ENCODE results near the gene SNRNP35.
"Not testable (repeated sequence)": the region's sequence is repeated elsewhere in the genome, so short reads cannot be mapped to it uniquely, and the experiment has no call there.

SNRNP35 gene, protein sequence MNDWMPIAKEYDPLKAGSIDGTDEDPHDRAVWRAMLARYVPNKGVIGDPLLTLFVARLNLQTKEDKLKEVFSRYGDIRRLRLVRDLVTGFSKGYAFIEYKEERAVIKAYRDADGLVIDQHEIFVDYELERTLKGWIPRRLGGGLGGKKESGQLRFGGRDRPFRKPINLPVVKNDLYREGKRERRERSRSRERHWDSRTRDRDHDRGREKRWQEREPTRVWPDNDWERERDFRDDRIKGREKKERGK

DNA sequence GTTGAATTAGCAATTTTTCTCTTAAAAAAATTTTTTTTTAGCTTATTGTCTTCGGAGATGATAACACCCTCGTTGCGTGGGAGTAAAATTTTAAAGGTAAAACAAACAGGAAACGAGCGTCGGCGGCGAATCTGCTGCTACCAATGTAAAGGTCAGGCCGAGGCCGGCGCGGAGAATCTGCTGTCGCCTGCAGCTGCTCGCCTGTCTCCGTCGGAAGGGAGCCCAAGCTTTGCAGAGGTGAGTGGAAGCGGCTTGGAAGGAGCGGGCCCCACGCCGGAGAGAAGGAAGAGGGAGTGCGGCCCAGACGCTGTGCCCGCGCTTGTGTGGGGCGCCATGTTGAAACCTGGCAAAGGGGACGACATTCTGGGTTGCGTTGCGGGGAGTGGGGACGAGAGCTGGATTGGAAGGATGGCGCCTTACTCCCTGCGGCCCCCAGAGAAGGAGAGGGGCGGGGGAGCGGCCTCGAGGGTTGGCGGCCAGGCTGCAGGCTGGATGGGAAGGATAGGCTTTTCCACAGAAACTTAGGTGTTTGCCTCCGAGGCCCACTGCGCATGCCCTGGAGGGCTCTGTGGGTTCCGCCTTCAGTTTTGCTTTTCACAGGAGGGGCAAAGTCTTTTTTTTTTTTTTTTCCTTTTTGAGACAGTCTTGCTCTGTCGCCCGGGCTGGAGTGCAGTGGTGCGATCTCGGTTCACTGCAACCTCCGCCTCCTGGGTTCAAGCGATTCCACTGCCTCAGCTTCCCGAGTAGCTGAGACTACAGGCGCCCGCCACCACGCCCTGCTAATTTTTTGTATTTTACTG is at the start of gene SNRNP35:
TSS of gene SNRNP35 (plus strand) at position 160 of the 800 bp plus-strand sequence. CDS start 7,402 bp downstream, outside the sequence.
- DNase-seq: peak; percentile 77 to 82

DNA sequence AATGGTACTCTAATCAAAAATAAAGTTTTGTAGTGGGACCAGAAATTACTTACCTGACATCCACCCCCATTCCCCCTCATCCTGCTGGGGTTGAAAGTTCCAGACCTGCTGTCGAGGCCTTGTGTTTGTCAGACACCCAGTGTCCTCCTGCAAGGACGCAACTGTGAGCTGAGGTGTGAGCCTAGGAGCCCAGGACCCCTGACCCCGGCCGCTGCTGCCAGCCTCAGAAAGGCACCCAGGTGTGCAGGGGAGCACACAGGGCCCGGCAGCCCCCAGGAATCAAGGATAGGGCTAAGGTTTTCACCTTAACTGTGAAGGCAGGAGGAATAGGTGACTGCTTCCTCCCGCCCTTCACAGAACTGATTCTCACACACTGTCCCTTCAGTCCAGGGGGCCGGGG is 49.3 kb upstream of the SNRNP35 start:
- DNase-seq: not testable (repeated sequence)

DNA sequence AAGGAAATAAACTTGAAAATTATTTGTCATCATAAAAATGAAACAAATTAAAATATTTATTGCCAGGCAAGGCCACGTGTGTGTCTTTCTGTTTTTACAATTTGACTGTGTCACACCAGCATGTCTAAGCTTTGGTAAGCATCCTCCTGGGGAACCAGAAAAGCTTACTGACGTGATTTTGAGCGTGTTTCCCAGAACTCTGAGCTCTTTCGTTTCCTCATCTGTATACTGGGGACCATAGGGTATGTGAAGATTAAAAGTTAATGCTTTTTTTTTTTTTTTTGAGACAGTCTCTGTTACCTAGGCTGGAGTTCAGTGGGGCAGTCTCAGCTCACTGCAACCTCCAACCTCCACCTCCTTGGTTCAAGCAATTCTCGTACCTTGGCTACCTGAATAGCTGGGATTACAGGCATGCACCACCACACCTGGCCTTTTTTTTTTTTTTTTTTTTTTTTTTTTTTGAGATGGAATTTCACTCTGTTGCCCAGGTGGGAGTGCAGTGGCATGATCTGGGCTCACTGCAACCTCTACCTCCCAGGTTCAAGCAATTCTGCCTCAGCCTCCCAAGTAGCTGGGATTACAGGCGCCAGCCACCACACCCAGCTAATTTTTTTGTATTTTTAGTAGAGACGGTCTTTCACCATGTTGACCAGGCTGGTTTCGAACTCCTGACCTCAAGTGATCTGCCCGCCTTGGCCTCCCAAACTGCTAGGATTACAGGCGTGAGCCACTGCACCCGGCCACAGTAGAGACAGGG is 48.5 kb upstream of the SNRNP35 start:
- DNase-seq: not testable (repeated sequence)

DNA sequence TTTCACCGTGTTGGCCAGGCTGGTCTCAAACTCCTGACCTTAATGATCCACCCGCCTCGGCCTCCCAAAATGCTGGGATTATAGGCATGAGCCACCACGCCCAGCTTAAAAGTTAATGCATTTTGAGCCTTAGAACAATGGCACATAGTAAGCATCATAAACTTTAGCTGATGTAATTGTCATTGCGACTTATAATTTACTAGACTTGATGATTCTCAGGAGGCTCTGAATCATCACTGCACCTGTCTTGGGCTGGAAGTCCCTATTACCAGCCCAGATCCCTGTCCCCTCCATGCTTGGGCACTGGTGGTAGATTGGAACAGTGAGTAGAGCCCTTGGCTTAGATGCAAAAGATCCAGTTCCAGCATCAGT is 47.9 kb upstream of the SNRNP35 start:
- no peak for DNase-seq

DNA sequence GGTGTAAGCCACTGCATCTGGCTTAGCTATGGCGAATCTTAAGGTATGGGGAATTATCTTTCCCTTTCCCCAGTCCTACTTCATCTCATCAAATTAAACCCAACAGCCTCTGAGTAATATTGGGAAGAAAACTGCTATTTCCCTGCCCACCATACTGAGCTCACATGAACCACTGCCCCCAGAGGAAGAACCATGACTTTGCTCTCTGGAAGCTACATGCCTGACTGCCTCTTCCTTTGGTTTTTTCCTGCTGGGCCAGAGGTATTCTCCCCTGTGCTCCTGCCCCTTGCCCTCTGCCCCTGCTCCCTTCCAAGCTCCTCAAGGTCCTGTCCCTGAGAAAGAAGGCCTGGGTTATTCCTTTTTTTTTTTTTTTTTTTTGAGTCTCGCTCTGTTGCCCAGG is 36.6 kb upstream of the SNRNP35 start:
- no peak for DNase-seq

DNA sequence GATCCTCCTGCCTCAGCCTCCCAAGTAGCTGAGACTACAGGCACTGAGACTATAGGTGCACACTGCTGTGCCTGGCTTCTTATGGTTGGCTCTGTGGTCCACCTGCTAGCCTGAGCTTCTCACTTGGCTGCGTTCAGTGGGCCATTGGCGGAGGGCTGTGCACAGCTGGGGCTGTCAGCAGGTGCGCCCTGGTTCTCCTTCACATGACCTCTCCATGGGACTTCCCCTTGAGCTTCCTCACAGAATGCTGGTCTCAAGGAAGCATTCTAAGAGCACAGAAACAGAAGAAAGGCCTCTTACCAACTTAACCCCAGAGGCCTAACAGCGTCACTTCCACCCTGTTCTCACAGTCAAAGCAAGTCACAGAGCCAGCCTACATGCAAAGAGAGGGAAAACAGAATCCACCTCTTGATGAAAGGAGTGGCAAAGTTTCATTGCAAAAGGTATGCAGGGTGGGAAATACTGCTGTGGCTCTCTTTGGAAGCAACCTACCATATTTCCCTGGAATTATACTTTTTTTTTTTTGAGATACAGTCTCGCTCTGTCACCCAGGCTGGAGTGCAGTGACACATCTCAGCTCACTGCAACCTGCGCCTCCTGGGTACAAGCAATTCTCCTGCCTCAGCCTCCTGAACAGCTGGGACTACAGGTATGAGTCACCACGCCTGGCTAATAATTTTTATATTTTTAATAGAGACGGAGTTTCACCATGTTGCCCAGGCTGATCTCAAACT is 30.7 kb upstream of the SNRNP35 start:
- no peak for DNase-seq

DNA sequence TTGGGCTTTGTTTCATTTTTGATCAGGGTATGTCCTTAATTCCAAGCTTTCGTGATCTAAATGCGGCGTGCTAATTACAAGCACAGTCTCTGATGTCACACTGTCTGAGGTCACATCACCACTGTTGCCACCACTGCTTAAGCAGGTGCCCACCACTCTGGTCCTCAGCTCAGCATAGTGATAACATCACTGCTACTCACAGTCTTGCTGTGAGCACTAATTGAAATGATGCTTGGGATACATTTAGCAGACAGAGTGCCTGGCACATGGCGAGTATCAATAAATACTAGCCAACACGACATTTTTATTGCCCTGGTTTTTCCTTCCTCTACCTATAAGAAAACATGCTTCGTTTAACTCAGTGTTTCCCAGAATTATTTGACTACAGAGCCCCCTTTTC is 29.3 kb upstream of the SNRNP35 start:
- no peak for DNase-seq

DNA sequence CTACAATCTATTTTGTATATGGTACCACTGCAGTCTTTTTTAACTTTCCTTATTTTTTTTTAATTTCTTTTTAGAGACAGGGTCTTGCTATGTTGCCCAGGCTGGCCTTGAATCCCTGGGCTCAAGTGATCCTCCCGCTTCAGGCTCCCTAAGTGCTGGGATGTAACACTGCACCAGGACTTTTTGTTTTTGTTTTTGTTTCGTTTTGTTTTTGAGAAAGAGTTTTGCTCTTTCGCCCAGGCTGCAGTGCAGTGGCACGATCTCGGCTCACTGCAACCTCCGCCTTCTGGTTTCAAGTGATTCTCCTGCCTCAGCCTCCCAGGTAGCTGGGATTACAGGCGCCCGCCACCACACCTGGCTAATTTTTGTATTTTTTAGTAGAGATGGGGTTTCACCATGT is 28.8 kb upstream of the SNRNP35 start:
- not testable (repeated sequence) for DNase-seq

DNA sequence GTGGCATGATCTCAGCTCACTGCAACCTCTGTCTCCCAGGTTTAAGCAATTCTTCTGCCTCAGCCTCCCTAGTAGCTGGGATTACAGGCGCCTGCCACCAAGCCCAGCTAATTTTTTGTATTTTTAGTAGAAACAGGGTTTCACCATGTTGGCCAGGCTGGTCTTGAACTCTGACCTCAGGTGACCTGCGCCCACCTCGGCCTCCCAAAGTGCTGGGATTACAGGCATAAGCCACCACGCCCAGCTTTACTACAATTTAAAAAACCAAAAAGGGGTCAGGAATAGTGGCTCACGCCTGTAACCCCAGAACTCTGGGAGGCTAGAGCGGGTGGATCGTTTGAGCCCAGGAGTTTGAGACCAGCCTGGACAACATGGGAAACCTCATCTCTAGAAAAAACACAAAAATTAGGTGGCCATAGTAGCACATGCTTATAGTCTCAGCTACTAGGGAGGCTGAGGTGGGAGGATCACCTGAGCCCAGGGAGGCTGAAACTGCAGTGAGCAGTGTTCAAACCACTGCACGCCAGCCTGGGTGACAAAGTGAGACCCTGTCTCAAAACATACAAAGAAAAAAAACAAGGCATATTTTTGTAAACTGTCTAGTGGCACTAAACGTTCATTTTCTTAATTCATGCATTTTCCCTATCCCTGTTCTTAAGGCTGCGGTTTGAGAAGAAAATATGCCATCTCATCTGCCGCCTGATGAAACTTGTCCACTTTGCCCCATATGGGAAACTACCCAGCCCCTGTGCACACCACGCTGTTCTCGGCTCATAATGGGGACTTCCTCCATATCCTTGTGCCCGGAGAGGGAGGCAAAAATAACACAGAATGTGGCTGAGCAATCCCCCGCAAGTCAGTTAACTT is 25.8 kb upstream of the SNRNP35 start:
- peak in 1 of 2 experiments; percentile 12 for DNase-seq

DNA sequence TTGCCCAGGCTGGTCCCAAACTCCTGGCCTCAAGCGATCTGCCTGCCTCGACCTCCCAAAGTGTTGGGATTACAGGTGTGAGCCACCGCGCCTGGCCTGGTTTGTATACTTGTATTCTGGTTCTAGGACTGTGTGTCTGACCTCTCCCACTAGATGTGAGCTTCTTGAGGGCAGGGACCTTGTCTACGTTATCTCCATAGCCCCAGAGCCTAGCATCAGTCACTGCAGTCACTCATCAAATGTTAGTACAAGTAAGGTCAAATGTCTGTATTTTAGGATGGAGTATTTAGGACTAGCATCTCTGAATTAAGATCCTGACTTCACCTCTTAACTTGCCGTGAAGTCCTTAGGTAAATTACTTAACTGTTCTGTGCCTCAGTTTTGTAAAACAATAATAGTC is 24.3 kb upstream of the SNRNP35 start:
- no peak for DNase-seq

DNA sequence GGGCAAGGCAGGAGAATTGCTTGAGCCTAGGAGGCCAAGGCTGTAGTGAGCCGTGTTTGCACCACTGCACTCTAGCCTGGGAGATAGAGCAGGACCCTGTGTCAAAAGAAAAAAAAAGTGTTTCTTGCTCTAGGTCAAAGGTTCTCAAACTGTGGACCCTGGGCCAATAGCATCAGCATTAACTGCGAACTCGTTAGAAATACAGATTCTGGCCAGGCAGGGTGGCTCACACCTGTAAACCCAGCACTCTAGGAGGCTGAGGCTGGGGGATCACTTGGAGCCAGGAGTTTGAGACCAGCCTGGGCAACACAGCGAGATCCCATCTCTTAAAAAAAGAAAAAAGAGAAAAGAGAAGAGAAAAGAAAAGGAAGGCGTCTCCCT is 22.3 kb upstream of the SNRNP35 start:
- no peak for DNase-seq

DNA sequence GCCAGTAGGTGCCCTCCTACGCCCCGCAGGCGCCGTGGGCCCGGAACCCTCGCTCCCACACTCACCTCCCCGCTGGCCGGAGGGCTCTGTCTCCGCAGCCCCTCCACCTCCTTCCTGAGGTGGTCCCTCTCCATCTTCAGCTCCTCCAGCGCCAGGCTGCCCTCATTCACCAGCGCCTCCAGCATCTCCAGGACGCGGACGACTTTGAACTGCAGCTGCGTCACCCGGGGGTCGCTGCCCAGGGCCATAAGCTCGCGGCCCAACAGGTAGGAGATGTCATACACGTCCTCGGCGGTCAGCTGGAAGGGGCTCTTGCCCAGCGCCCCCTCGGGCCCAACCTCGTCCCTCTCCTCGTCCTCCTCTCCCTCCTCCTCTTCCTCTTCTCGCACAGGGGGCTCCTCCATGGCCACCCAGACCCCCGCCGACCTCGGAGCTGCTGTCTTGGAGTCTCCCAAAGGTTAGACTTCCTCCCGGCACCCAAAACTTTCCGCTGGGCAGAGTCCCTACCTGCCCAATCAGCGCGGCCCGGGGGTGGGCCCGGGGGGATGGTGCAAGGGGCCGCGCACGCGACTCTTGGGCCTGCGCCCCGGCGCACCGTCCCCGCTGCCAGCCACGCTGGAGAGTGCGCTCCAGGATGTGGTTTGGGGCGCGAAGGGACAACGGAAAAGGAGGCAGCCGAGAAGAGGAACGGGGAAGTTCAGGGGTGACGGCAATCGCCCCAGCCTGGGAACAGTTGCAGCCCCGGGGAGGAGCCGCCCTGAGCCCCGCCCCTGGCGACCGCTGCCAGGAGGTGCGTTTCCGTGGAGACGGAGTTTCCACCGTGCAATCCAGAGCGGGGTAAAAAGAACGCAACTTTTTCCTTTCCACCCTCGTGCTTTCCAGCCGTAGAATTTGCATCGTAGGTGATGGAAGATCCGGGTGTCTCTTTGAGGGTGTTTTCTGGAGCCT is 21.6 kb upstream of the SNRNP35 start, which contains the start of gene RILPL2:
TSS of gene RILPL2 (minus strand) at position 668 of the 948 bp plus-strand sequence. CDS start at position 404, 264 bp downstream.
- DNase-seq: peak; percentile 91 to 92

DNA sequence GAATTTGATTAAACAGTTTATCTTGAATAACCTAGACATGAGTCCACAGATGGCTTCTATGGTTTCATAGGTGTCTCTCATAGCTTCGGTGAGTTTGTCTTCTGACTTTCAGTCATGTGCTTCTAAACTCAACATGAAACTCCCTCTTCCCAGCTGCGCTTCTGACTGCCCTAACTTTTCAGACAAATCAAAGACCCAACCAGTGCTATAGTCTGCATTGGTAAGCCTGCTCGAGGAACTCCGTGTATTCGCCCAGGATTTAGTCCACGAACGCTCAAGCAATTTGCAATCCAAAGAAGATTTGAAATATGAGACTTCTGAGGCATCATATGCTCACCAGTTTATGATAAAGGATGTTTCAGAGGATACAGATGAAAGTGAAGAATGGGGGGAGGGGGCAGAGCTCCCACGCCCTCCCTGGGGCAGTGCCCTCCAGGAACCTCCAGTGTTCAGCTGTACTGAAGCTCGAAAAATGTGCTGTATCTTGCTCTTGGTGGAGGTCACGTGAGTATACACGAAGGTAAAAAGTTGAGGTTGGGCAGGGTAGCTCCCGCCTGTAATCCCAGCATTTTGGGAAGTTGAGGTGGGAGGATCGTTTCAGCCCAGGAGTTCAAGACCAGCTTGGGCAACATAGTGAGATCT is 16.3 kb upstream of the SNRNP35 start:
- no peak for DNase-seq

DNA sequence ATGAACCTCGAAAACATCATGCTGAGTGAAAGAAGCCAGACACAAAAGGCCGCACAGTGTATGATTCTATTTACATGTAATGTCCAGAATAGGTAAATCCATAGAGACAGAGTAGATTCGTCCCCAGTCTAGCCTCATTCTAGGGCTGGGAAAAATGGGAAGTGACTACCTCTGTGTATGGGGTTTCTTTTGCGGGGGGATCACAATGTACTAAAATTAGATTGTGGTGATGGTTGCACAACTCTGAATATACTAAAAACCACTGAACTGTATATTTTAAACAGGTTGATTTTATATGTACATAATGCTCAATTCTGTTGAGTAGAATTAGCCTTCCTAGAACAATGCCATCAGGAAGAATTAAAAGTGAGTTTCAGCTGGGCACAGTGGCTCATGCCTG is 15.2 kb upstream of the SNRNP35 start:
- DNase-seq: no peak

DNA sequence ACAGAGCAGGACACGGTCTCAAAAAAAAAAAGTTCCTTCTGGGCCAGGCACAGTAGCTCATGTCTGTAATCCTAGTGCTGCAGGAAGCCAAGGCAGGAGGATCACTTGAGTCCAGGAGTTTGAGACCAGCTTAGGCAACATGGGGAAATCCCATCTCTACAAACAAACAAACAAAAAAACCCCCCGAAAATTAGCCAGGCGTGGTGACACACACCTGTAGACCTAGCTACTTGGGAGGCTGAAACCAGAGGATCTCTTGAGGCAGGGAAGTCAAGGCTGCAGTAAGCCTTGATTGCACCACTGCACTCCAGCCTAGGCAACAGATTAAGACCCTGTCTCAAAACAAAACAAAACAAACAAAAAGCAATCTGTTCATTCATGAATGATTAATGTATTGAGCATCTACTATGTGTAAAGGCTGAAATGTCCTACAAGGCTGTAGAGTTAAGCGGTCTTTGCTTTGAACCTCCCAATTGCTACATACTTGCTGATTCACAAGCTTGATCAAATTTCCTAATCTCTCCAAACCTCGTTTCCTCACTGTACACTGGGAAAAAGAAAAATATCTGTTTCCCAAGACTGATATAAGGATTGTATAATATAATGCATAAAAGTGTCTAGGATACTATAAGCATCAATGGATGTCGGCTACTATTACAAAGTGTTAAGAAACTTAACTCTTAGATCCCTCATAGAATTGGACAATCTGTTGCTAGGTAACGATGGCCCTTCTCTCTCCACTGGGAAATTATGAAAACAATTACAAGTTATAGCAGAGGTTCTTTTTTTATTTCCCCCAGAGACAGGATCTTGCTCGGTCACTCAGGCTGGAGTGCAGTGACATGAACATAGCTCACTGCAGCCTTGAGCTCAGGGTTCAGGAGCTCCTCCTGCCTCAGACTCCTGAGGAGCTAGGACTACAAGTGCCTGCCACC is 13.6 kb upstream of the SNRNP35 start:
- DNase-seq: no peak

DNA sequence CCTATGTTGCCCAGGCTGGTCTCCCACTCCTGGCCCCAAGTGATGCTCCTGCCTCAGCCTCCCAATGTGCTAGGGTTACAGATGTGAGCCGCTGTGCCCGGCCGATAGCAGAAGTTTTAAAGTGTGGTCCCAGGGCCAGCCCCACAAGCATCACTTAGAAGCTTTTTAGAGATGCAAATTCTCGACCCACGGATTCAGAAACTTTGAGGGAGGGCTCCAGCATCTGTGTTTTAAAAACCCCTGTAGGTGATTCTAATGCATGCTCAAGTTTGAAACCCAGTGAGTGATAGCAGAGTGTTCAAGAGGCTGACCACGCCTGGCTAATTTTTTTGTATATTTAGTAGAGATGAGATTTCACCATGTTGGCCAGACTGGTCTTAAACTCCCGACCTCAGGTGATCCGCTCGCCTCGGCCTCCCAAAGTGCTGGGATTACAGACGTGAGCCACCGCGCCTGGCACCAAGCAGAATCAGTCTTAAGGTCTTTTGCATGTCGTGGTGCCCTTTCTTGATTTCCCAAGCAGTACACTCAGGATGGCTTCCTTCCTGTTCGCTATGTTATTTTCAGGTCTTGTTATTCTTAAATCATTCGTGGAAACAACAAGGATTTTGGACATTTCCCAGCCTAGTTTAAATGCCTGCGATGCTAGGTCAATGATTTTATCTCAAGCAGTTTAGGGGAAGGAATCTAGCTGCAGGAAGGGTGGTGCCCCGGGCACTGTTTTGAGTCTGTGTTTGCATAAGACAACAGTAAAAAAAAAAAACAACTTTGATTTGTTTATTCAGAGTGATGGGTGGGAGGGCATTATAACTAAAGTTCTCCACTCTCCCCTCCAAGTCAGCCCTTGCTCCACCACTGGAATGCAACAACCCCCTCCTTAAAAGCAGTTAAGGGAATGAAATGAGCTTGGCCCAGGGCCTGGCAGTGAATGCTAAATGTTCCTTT is 12.3 kb upstream of the SNRNP35 start:
- DNase-seq: no peak

DNA sequence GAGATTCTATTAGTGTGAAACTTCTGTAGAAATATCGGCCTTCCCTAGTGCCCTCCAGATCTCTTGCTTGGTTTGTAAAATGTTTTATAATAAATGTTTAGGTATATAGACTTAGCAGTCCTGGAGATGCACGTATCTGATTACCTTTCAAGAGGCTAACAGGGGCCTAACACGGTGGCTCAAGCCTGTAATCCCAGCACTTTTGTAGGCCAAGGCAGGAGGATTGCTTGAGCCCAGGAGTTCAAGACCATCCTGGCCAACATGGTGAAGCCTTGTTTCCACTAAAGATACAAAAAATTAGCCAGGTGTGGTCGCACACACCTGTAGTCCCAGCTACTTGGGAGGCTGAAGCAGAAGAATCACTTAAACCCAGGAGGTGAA is 11.6 kb upstream of the SNRNP35 start:
- no peak for DNase-seq

DNA sequence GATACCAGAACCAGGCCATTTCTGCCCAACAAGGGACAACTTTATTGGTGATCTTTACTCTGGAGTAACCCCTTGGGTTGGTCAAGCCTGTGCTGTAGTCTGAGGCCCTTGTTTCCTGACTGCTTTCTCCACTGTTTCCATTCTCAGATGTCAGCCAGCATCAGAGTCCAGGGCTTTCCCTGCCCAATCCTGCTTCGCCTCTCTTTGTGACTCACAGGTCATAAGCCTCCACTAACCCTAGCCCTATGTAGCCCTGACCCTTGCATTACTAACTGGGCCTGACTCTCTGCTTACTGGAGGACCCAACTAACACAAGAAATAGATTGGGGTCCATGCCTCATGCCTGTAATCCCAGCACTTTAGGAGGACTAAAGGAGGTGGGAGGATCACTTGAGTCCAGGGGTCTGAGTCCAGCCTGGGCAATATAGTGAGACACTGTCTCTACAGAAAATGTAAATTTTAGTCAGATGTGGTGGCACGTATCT is 8.6 kb upstream of the SNRNP35 start:
- no peak for DNase-seq

Data from activated CD4-positive, alpha-beta T cell treated with anti-CD3 and anti-CD28 coated beads, Interleukin-2, amount 50 U/mL, for 4 hours (primary cell).